IMR-90 (cell line): ENCODE data around the gene MGAT3. TPM values are rescaled to one million over a fixed set of nuclear protein-coding genes. Genes with fewer than 3 reads are reported as not detected.

Experiments used
- ATAC-seq: fragments of 200-7000 bp; cut with Tn5 transposase; 2 replicates; pipeline ENCODE4 v1.9.1; 2020; ENCODE audit warnings: low read depth, mild to moderate bottlenecking, moderate library complexity
- BruUV-seq: library from RNA; stranded (reverse); fragments of 400-500 nt; replicated peaks from 2 replicates; lab custom pipeline; 2021; lab: Mats Ljungman, UMichigan
- CTCF ChIA-PET: fragments of 300-600 bp; formaldehyde crosslinking; extraction: SDS; loops from one replicate; lab custom pipeline; 2021; ENCODE audit warnings: antibody characterized with exemption; lab: Yijun Ruan, JAX
- POLR2A ChIA-PET: fragments of 300-600 bp; sonication (Branson Sonifier 250); formaldehyde crosslinking; loops from one replicate; lab custom pipeline; 2022; ENCODE audit warnings: antibody characterized with exemption; ENCODE audit not compliant: unreplicated experiment; lab: Charles Lee
- DNase-seq: peaks from one replicate; pipeline ENCODE4 v3.0.0; 2013
- H2AFZ ChIP-seq: replicated peaks from 2 replicates; pipeline ENCODE3; 2013; ENCODE audit warnings: low read length, mild to moderate bottlenecking; ENCODE audit not compliant: poor library complexity
- H2AK5ac ChIP-seq: 2 replicates; pipeline ENCODE4 v1.6.1; 2013; ENCODE audit warnings: low read depth, low read length, inconsistent platforms
- H2AK9ac ChIP-seq: replicated peaks from 2 replicates; pipeline ENCODE3; 2013; ENCODE audit warnings: mild to moderate bottlenecking, low read depth, low read length, moderate library complexity; ENCODE audit not compliant: poor library complexity
- H2BK120ac ChIP-seq: 2 replicates; pipeline ENCODE4 v1.6.1; 2013; ENCODE audit warnings: low read depth, low read length, inconsistent platforms
- H2BK15ac ChIP-seq: 3 replicates; pipeline ENCODE4 v1.6.1; 2013; ENCODE audit warnings: low read depth, low read length, inconsistent platforms
- H2BK20ac ChIP-seq: 2 replicates; pipeline ENCODE4 v1.6.1; 2013; ENCODE audit warnings: low read depth, mild to moderate bottlenecking, inconsistent platforms, low read length, moderate library complexity
- H2BK5ac ChIP-seq: 2 replicates; pipeline ENCODE4 v1.6.1; 2013; ENCODE audit warnings: mild to moderate bottlenecking, low read depth, low read length, inconsistent platforms; ENCODE audit not compliant: poor library complexity, severe bottlenecking
- H3K14ac ChIP-seq: replicated peaks from 2 replicates; pipeline ENCODE4 v1.6.1; 2013; ENCODE audit warnings: low read depth, low read length, inconsistent platforms
- H3K18ac ChIP-seq: 2 replicates; pipeline ENCODE4 v1.6.1; 2013; ENCODE audit warnings: low read depth, low read length, control low read depth
- H3K23ac ChIP-seq: 2 replicates; pipeline ENCODE4 v1.6.1; 2013; ENCODE audit warnings: low read depth, low read length, inconsistent platforms
- H3K27ac ChIP-seq: 2 replicates; pipeline ENCODE4 v1.5.1; 2013; ENCODE audit warnings: mild to moderate bottlenecking, control low read depth, low read length; ENCODE audit not compliant: insufficient read depth
- H3K27me3 ChIP-seq: 2 replicates; pipeline ENCODE4 v1.6.1; 2013; ENCODE audit warnings: low read length; ENCODE audit not compliant: control insufficient read depth, insufficient read depth
- H3K36me3 ChIP-seq: 2 replicates; pipeline ENCODE4 v1.6.1; 2013; ENCODE audit warnings: low read length, mixed read lengths; ENCODE audit not compliant: control insufficient read depth, insufficient read depth
- H3K4ac ChIP-seq: 2 replicates; pipeline ENCODE4 v1.6.1; 2013; ENCODE audit warnings: low read depth, low read length, inconsistent platforms
- H3K4me1 ChIP-seq: 2 replicates; pipeline ENCODE4 v1.6.1; 2013; ENCODE audit warnings: low read length, mixed read lengths; ENCODE audit not compliant: control insufficient read depth, insufficient read depth
- H3K4me2 ChIP-seq: 2 replicates; pipeline ENCODE4 v1.6.1; 2013; ENCODE audit warnings: low read depth, mild to moderate bottlenecking, control low read depth, low read length, moderate library complexity
- H3K4me3 ChIP-seq: 2 replicates; pipeline ENCODE4 v1.5.1; 2013; ENCODE audit warnings: low read depth, mild to moderate bottlenecking, control low read depth, low read length, moderate library complexity; ENCODE audit not compliant: insufficient read depth
- H3K56ac ChIP-seq: 2 replicates; pipeline ENCODE4 v1.6.1; 2013; ENCODE audit warnings: low read length, inconsistent platforms; ENCODE audit not compliant: insufficient read depth; ENCODE audit errors: extremely low read depth
- H3K79me1 ChIP-seq, 2 experiments: 2 replicates each; pipeline ENCODE4 v1.6.1; 2013; ENCODE audit warnings: low read length in 2 of 2, inconsistent platforms in 1 of 2, low read depth in 1 of 2
- H3K9ac ChIP-seq: 2 replicates; pipeline ENCODE4 v1.6.1; 2013; ENCODE audit warnings: low read depth, low read length, control low read depth
- H3K9me1 ChIP-seq: 2 replicates; pipeline ENCODE4 v1.6.1; 2013; ENCODE audit warnings: low read length, inconsistent platforms; ENCODE audit not compliant: insufficient read depth
- H3K9me3 ChIP-seq: 2 replicates; pipeline ENCODE4 v1.6.1; 2013; ENCODE audit warnings: low read length; ENCODE audit not compliant: control insufficient read depth, insufficient read depth
- H4K20me1 ChIP-seq: 2 replicates; pipeline ENCODE4 v1.6.1; 2013; ENCODE audit warnings: low read length, inconsistent platforms; ENCODE audit not compliant: insufficient read depth
- H4K5ac ChIP-seq: 2 replicates; pipeline ENCODE4 v1.6.1; 2013; ENCODE audit warnings: mild to moderate bottlenecking, low read depth, low read length, control low read depth
- H4K8ac ChIP-seq, 2 experiments: 2 replicates each; pipeline ENCODE4 v1.6.1; 2013; ENCODE audit warnings: low read depth in 2 of 2, low read length in 2 of 2, control low read depth in 1 of 2, inconsistent platforms in 1 of 2
- H4K91ac ChIP-seq: 2 replicates; pipeline ENCODE4 v1.6.1; 2013; ENCODE audit warnings: low read depth, low read length, inconsistent platforms; ENCODE audit not compliant: insufficient read depth
- BHLHE40 ChIP-seq: fragments of 150-350 bp; IDR thresholded peaks from 2 replicates; pipeline ENCODE4 v1.6.1; 2016; ENCODE audit warnings: mild to moderate bottlenecking, low read depth, low read length
- CHD1 ChIP-seq: IDR thresholded peaks from 2 replicates; pipeline ENCODE4 v1.6.1; 2012; ENCODE audit warnings: low read depth, low read length, improper control_type of control experiment
- MXI1 ChIP-seq: IDR thresholded peaks from 2 replicates; pipeline ENCODE4 v1.6.1; 2012; ENCODE audit warnings: low read depth, mild to moderate bottlenecking, low read length, moderate library complexity, borderline replicate concordance
- NFE2L2 ChIP-seq: fragments of 150-350 bp; IDR thresholded peaks from 2 replicates; pipeline ENCODE4 v1.6.1; 2016; ENCODE audit warnings: low read depth, mild to moderate bottlenecking, low read length
- POLR2A ChIP-seq: IDR thresholded peaks from 2 replicates; pipeline ENCODE4 v1.6.1; 2012; ENCODE audit warnings: mild to moderate bottlenecking, low read depth, low read length
- RAD21 ChIP-seq: IDR thresholded peaks from 2 replicates; pipeline ENCODE4 v1.6.1; 2012; ENCODE audit warnings: low read length, improper control_type of control experiment
- WGBS, 2 experiments: methylation state at CpG; one replicate each; pipeline versions ENCODE4 v1.1.5 to v1.1.7; 2013; ENCODE audit warnings: missing lambda C conversion rate in 2 of 2; ENCODE audit not compliant: insufficient read length in 1 of 2; ENCODE audit errors: extremely low coverage in 2 of 2; 5-methylcytosine and 5-hydroxymethylcytosine counted together
- dilution Hi-C: fragments of 300-500 bp; cut with HindIII; formaldehyde crosslinking; loops from one replicate; pipeline ENCODE4 v1.14.3; 2018; ENCODE audit warnings: low sequenced_read_pairs; ENCODE audit not compliant: unreplicated experiment
- in situ Hi-C: fragments of 300-500 bp; cut with MboI; formaldehyde crosslinking; loops from 3 replicates; pipeline ENCODE4 v1.14.3; 2019; ENCODE audit warnings: low sequenced_read_pairs, inconsistent platforms, mixed read lengths
- intact Hi-C: fragments of 100-400 bp; cut with micrococcal nuclease; formaldehyde crosslinking; loops from 2 replicates; pipeline ENCODE4 v1.10.0; 2022
- polyA plus RNA-seq, 3 experiments: library from polyadenylated mRNA; depleted of rRNA; stranded (reverse); fragments of >200 nt; gene quantifications; 2 replicates each; pipeline ENCODE4 v1.2.3, GENCODE V29; 2012; ENCODE audit warnings: low replicate concordance in 1 of 3
- total RNA-seq: library from RNA; depleted of rRNA; stranded (reverse); fragments of >200 nt; gene quantifications from 2 replicates; pipeline ENCODE4 v1.2.3, GENCODE V29; 2012

The MGAT3 gene
- total and polyA plus RNA-seq, 2 of the 4 experiments (the other 2 are of a cell fraction) = 0.36 to 1.1 TPM

- Histone ChIP-seq H2AK9ac (no peak overlapping the region), H3K14ac (no peak overlapping the region), H2AFZ (no peak overlapping the region), H3K4me2 (no peak overlapping the region), H4K20me1 (no peaks in the 10 kb centered on the region), H3K56ac (no peak overlapping the region), H3K4me1 (peaks cover 12% of the 10 kb centered on the region), H3K27me3 (peaks cover 10% of the 10 kb centered on the region), H3K4me3 (no peak overlapping the region), H3K27ac (no peak overlapping the region), H3K79me1 (no peaks in the 10 kb centered on the region), H3K9ac (no peak overlapping the region), H2BK15ac (no peak overlapping the region), H4K8ac (no peak overlapping the region), H3K23ac (no peak overlapping the region), H2AK5ac (no peak overlapping the region), H3K36me3 (no peaks in the 10 kb centered on the region), H2BK120ac (no peak overlapping the region), H3K9me1 (peaks cover 10% of the 10 kb centered on the region; the same call in 1 of the 2 replicates), H3K9me3 (no peaks in the 10 kb centered on the region), H3K4ac (no peak overlapping the region), H3K18ac (no peak overlapping the region), H4K5ac (no peak overlapping the region), H2BK5ac (no peak overlapping the region), H4K91ac (no peak overlapping the region), H2BK20ac (no peak overlapping the region)
- DNase-seq (no peak), ATAC-seq (no peak)
- intact Hi-C loops = no loop called here
- WGBS, 2 experiments = 58% methylated on average over 2 of the region's 3 CpGs; no CpG with 5 or more reads in 1 of the 2 experiments
- POLR2A ChIA-PET = interaction anchor here (0.9 kb wide), 1 partner anchor 23 kb away, joined by 4 read pairs; the partner anchor contains the start of gene MIEF1
- CTCF ChIA-PET = no interaction called here
- no TSS peak for BruUV-seq
- in situ Hi-C loops = no loop called here
- TF ChIP-seq BHLHE40 (no peak), NFE2L2 (no peak), RAD21 (no peak), POLR2A (no peak), MXI1 (no peak), CHD1 (no peak)
- dilution Hi-C loops = no loop called here
These were observed 22.4 kb downstream of the MGAT3 start for GRCh38 chr22:39479254-39479653.
